Vagina (tissue), 2 donors: ENCODE measurements around the gene GRM8. TPM values are rescaled to one million over a fixed set of nuclear protein-coding genes. Genes with fewer than 3 reads are reported as not detected.

Experiments used
- DNase-seq, 2 donors: peaks; one replicate each; pipeline ENCODE4 v3.0.0-alpha.2; 2017; ENCODE audit errors: extremely low spot score in 2 of 2
- H3K27ac ChIP-seq: fragments of 200-600 bp; sonication (generic); one replicate; pipeline ENCODE4 v1.5.1; 2019
- H3K27me3 ChIP-seq: fragments of 200-600 bp; sonication (generic); one replicate; pipeline ENCODE4 v1.5.1; 2019
- H3K36me3 ChIP-seq, 2 donors: fragments of 200-600 bp; sonication (generic); one replicate each; pipeline ENCODE4 v1.5.1; 2017 to 2019
- H3K4me1 ChIP-seq: fragments of 200-600 bp; sonication (generic); one replicate; pipeline ENCODE4 v1.5.1; 2019
- H3K4me3 ChIP-seq, 2 donors: fragments of 200-600 bp; sonication (generic); 1 replicate in 1 of 2; 2 replicates in 1 of 2; pipeline ENCODE4 v1.5.1; 2016 to 2019
- H3K9me3 ChIP-seq: fragments of 200-600 bp; sonication (generic); one replicate; pipeline ENCODE4 v1.5.1; 2019
- CTCF ChIP-seq, 3 experiments: fragments of 450-650 bp in 2 of 3; fragments of 200-600 bp in 1 of 3; sonication (generic) in 1 of 3; IDR thresholded peaks; one replicate each; pipeline ENCODE4 v1.5.1; 2017 to 2019; ENCODE audit warnings: antibody characterized with exemption in 3 of 3, mild to moderate bottlenecking in 2 of 3, moderate library complexity in 2 of 3
- POLR2A ChIP-seq, 2 donors: fragments of 450-650 bp; IDR thresholded peaks; one replicate each; pipeline ENCODE4 v1.6.1; 2017; ENCODE audit warnings: antibody characterized with exemption in 2 of 2, mild to moderate bottlenecking in 2 of 2, moderate library complexity in 2 of 2
- POLR2AphosphoS5 ChIP-seq, 2 donors: sonication (generic); formaldehyde crosslinking; IDR thresholded peaks; one replicate each; pipeline ENCODE4 v1.9.0; 2017; ENCODE audit warnings: antibody characterized with exemption in 2 of 2, mild to moderate bottlenecking in 2 of 2, low read depth in 1 of 2; ENCODE audit not compliant: insufficient read depth in 1 of 2
- intact Hi-C: fragments of 100-400 bp; cut with DNase I; formaldehyde crosslinking; loops from one replicate; pipeline ENCODE4 v1.15.1; 2023
- total RNA-seq: library from RNA; depleted of rRNA; stranded (reverse); fragments of >200 nt; gene quantifications from one replicate; pipeline ENCODE4 v1.2.3, GENCODE V29; 2016

GRM8 gene
- total RNA-seq, 1 donor from 2014 or later: not detected

- H3K4me3 ChIP-seq: no peak overlapping the region
- intact Hi-C loops: no loop called here
- no peaks in the 10 kb centered on the region for H3K36me3 ChIP-seq
- no peaks in the 10 kb centered on the region for H3K4me1 ChIP-seq
- no peak overlapping the region for H3K27ac ChIP-seq
- no peaks in the 10 kb centered on the region for H3K27me3 ChIP-seq
- TF ChIP-seq POLR2A (IDR thresholded peaks at IDR 0.05) (no peak), CTCF (IDR thresholded peaks at IDR 0.05) (no peak), POLR2AphosphoS5 (IDR thresholded peaks at IDR 0.05; ENCODE audit: insufficient read depth in 1 of 2, low read depth in 1 of 2) (no peak)
- DNase-seq: no peak
- H3K9me3 ChIP-seq: no peaks in the 10 kb centered on the region
Measured at GRCh38 chr7:127152423-127152822, 100.3 kb downstream of the GRM8 start.

DNA sequence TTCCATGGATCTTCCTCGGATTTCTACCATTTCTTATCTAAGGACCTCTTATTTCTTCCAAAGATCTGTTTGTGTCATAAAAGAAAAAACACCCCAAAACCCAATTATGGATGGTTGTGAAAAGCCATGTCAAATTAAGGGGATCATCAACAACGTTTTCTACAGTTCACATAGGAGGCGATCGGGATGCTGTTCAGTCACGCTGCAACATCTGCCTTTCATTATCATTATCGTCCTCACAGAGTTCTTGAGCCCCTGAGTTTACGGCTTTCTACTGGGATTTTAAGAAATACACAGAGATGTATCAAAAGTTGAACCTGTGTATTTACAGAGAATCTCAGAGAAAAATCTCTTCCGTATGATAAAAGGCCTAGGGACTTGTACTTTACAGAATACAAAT, 101.4 kb downstream of the GRM8 start:
- no peaks in the 10 kb centered on the region for H3K36me3 ChIP-seq
- no peak overlapping the region for H3K4me3 ChIP-seq
- H3K9me3 ChIP-seq: no peaks in the 10 kb centered on the region
- intact Hi-C loops: no loop called here
- TF ChIP-seq CTCF (IDR thresholded peaks at IDR 0.05) (no peak), POLR2AphosphoS5 (IDR thresholded peaks at IDR 0.05; ENCODE audit: insufficient read depth in 1 of 2, low read depth in 1 of 2) (no peak), POLR2A (IDR thresholded peaks at IDR 0.05) (no peak)
- DNase-seq: no peak
- H3K27me3 ChIP-seq: no peaks in the 10 kb centered on the region
- H3K4me1 ChIP-seq: no peaks in the 10 kb centered on the region
- no peak overlapping the region for H3K27ac ChIP-seq

- Histone ChIP-seq H3K36me3 (no peaks in the 10 kb centered on the region), H3K9me3 (no peaks in the 10 kb centered on the region), H3K27me3 (no peaks in the 10 kb centered on the region), H3K4me3 (no peak overlapping the region), H3K27ac (no peak overlapping the region), H3K4me1 (no peaks in the 10 kb centered on the region)
- no peak for DNase-seq
- intact Hi-C loops: no loop called here
- TF ChIP-seq POLR2A (IDR thresholded peaks at IDR 0.05) (no peak), POLR2AphosphoS5 (IDR thresholded peaks at IDR 0.05; ENCODE audit: insufficient read depth in 1 of 2, low read depth in 1 of 2) (no peak), CTCF (IDR thresholded peaks at IDR 0.05) (no peak)
Measured at GRCh38 chr7:127150543-127150942, 102.2 kb downstream of the GRM8 start.

DNA sequence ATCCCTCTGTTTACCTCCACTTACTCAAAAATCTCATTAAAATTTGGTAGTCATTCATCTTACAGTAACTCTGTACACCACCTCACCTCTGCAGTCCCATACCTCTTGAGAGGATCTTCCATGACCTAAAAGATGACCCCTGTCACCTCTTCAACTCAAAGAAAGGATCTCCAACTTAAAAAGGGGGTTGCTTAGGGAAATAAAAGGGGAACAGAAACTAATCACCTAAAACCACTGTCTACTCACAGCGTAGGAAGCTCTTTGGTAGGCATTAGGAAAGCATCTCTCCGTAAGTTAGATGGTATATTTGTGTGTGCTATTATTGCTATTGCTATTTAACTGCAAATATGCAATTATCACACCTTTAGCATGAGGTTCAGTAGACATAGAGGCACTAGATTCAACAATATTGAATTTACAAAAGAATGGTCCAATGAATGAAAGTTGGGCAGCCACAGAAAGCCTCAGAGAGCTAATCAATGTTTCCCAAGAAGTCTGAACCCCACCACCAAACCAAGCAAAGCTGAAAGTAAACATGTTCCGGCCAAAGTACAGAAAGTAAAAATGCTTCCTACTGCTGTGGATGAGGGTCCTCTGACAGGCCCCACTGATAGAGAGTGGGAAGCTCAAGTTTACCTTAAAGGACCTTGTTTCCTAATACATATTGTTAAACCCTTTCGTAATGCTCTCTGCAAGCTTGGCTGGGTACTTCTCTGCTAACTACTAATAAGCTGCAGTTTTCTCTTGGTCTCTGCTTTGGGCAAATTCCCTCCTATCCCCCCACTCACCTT, 105.8 kb downstream of the GRM8 start:
- no peak for DNase-seq
- Histone ChIP-seq H3K9me3 (no peaks in the 10 kb centered on the region), H3K27me3 (no peaks in the 10 kb centered on the region), H3K4me3 (no peak overlapping the region), H3K4me1 (no peaks in the 10 kb centered on the region), H3K27ac (no peak overlapping the region), H3K36me3 (no peaks in the 10 kb centered on the region)
- no peak for TF ChIP-seq POLR2AphosphoS5 (IDR thresholded peaks at IDR 0.05; ENCODE audit: insufficient read depth in 1 of 2, low read depth in 1 of 2)
- no peak for TF ChIP-seq POLR2A (IDR thresholded peaks at IDR 0.05)
- TF ChIP-seq CTCF (IDR thresholded peaks at IDR 0.05): no peak
- intact Hi-C loops: no loop called here

DNA sequence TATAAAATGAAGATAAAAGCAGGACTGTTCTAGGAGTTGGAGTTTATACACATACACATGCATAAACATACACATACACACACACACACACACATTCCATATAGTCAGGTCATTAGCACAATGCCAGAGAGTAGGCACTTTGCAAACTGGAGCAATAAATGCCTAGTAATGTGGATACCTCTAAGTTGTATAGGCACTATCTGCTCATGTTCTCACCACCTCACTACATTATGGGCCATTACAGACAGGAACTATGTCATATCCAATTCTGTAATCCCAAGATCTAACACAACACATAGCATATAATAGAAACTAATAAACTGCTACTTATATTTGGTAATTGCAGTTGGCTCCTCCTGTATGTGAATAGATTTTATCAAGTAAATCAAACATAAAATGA, 115.6 kb downstream of the GRM8 start:
- no peaks in the 10 kb centered on the region for H3K27me3 ChIP-seq
- no peak overlapping the region for H3K27ac ChIP-seq
- no peak overlapping the region for H3K4me3 ChIP-seq
- H3K36me3 ChIP-seq: no peaks in the 10 kb centered on the region
- no peak for TF ChIP-seq POLR2A (IDR thresholded peaks at IDR 0.05)
- no peak for TF ChIP-seq CTCF (IDR thresholded peaks at IDR 0.05)
- no peak for TF ChIP-seq POLR2AphosphoS5 (IDR thresholded peaks at IDR 0.05; ENCODE audit: insufficient read depth in 1 of 2, low read depth in 1 of 2)
- no peak for DNase-seq
- no peaks in the 10 kb centered on the region for H3K9me3 ChIP-seq
- intact Hi-C loops: no loop called here
- H3K4me1 ChIP-seq: no peaks in the 10 kb centered on the region
